GM12878 (cell line): ENCODE measurements around the gene TOM1L2. TPM values are rescaled to one million over a fixed set of nuclear protein-coding genes. Genes with fewer than 3 reads are reported as not detected.

Source experiments
- ATAC-seq: fragments of 200-7000 bp; cut with Tn5 transposase; 3 replicates; pipeline ENCODE4 v1.9.1; 2020; ENCODE audit warnings: mild to moderate bottlenecking, moderate library complexity
- BruUV-seq: library from RNA; stranded (reverse); fragments of 400-500 nt; replicated peaks from 2 replicates; lab custom pipeline; 2021; lab: Mats Ljungman, UMichigan
- CTCF ChIA-PET: fragments of 300-600 bp; sonication (Branson Sonifier 250); formaldehyde crosslinking; extraction: SDS; loops from one replicate; lab custom pipeline; 2021; ENCODE audit warnings: inconsistent platforms; lab: Yijun Ruan, JAX
- POLR2A ChIA-PET: fragments of 350-600 bp; formaldehyde crosslinking; extraction: SDS; loops from one replicate; lab custom pipeline; 2021; ENCODE audit warnings: inconsistent platforms; lab: Charles Lee
- RAD21 ChIA-PET: fragments of 300-600 bp; sonication (Branson Sonifier 250); formaldehyde crosslinking; loops from one replicate; lab custom pipeline; 2023; ENCODE audit warnings: antibody characterized with exemption; ENCODE audit not compliant: unreplicated experiment; lab: Charles Lee
- SMC1A ChIA-PET: fragments of 300-600 bp; sonication (Branson Sonifier 250); formaldehyde crosslinking; loops from one replicate; lab custom pipeline; 2023; ENCODE audit not compliant: unreplicated experiment, uncharacterized antibody; lab: Charles Lee
- DNase-seq: peaks from one replicate; pipeline ENCODE4 v3.0.0-alpha.2; 2011; ENCODE audit warnings: low read depth, low spot score
- FAIRE-seq: peaks from 3 replicates; lab custom pipeline; 2011; peaks lifted over from hg19 to GRCh38; lab: Jason Lieb, UNC
- H2AFZ ChIP-seq: 2 replicates; pipeline ENCODE4 v1.6.0; 2011; ENCODE audit warnings: low read depth, low read length, control low read depth; ENCODE audit not compliant: control insufficient read depth
- H3K27ac ChIP-seq: 2 replicates; pipeline ENCODE4 v1.5.1; 2011; ENCODE audit warnings: control low read depth; ENCODE audit not compliant: control insufficient read depth, insufficient read depth
- H3K27me3 ChIP-seq, 2 experiments: replicated peaks in 1 of 2; 2 replicates each; pipeline versions ENCODE4 v1.6.0 to v1.6.1; 2011; ENCODE audit warnings: low read length in 1 of 2; ENCODE audit not compliant: control insufficient read depth in 2 of 2, insufficient read depth in 2 of 2
- H3K36me3 ChIP-seq, 2 experiments: 2 replicates each; pipeline ENCODE4 v1.5.1; 2011; ENCODE audit warnings: low read length in 1 of 2; ENCODE audit not compliant: control insufficient read depth in 2 of 2, insufficient read depth in 2 of 2
- H3K4me1 ChIP-seq: 2 replicates; pipeline ENCODE4 v1.6.1; 2011; ENCODE audit warnings: mild to moderate bottlenecking, low read length, moderate library complexity, mixed read lengths; ENCODE audit not compliant: control insufficient read depth, insufficient read depth
- H3K4me2 ChIP-seq: 2 replicates; pipeline ENCODE4 v1.6.0; 2011; ENCODE audit warnings: control low read depth; ENCODE audit not compliant: control insufficient read depth, insufficient read depth
- H3K4me3 ChIP-seq: fragments of 200-600 bp; sonication (generic); 2 replicates; pipeline ENCODE4 v1.5.1; 2016
- H3K79me2 ChIP-seq: 2 replicates; pipeline ENCODE4 v1.6.0; 2011; ENCODE audit warnings: low read length; ENCODE audit not compliant: control insufficient read depth, insufficient read depth
- H3K9ac ChIP-seq: 2 replicates; pipeline ENCODE4 v1.8.0; 2011; ENCODE audit warnings: low read length, control low read depth, mixed read lengths; ENCODE audit not compliant: control insufficient read depth, insufficient read depth
- H3K9me3 ChIP-seq: replicated peaks from 3 replicates; pipeline ENCODE4 v1.5.1; 2011; ENCODE audit warnings: mild to moderate bottlenecking, low read length; ENCODE audit not compliant: control insufficient read depth, insufficient read depth
- H4K20me1 ChIP-seq: 2 replicates; pipeline ENCODE4 v1.6.0; 2011; ENCODE audit not compliant: control insufficient read depth, insufficient read depth
- CBX3 ChIP-seq: fragments of 200-600 bp; sonication (generic); IDR thresholded peaks from 2 replicates; pipeline ENCODE4 v1.6.1; 2016; ENCODE audit warnings: low read depth, borderline replicate concordance
- CEBPZ ChIP-seq: fragments of 150-350 bp; IDR thresholded peaks from 2 replicates; pipeline ENCODE4 v1.6.1; 2016; ENCODE audit warnings: low read depth, low read length
- SMAD1 ChIP-seq: fragments of 450-650 bp; IDR thresholded peaks from 2 replicates; pipeline ENCODE4 v1.6.1; 2018; ENCODE audit warnings: mild to moderate bottlenecking, low read depth; ENCODE audit not compliant: partially characterized antibody
- SREBF1 ChIP-seq: IDR thresholded peaks from 2 replicates; pipeline ENCODE4 v1.6.1; 2012; ENCODE audit warnings: mild to moderate bottlenecking, low read length
- ZNF274 ChIP-seq: IDR thresholded peaks from one replicate; pipeline ENCODE4 v1.8.0; 2011; ENCODE audit not compliant: insufficient read length, insufficient read depth
- WGBS: methylation state at CpG from one replicate; pipeline ENCODE4 v1.1.6; 2016; ENCODE audit warnings: low lambda C conversion rate; ENCODE audit not compliant: insufficient replicate concordance, insufficient coverage; ENCODE audit errors: missing lambda C conversion rate; 5-methylcytosine and 5-hydroxymethylcytosine counted together
- in situ Hi-C: fragments of 300-500 bp; cut with MboI; formaldehyde crosslinking; loops from 9 replicates; pipeline ENCODE4 v1.14.3; 2018; ENCODE audit warnings: mixed read lengths
- intact Hi-C: fragments of 100-400 bp; cut with micrococcal nuclease; formaldehyde crosslinking; loops from one replicate; pipeline ENCODE4 v1.14.2; 2022; ENCODE audit not compliant: unreplicated experiment
- polyA plus RNA-seq, 11 experiments: library from polyadenylated mRNA; depleted of rRNA in 4 of 11; unstranded in 6 of 11; stranded (reverse) in 5 of 11; fragments of >200 nt; fragmentation: Nextera tagmentation in 4 of 11; fragmentation: Illumina TruSeq in 1 of 11; extraction: Ambion mirVana in 4 of 11; extraction: Trizol in 1 of 11; gene quantifications; 1 replicate in 1 of 11; 2 replicates in 10 of 11; pipeline versions ENCODE4 v1.2.1 to v1.2.3, GENCODE V29; 2011 to 2016; ENCODE audit warnings: inconsistent platforms in 2 of 11, missing spikeins in 2 of 11, low read depth in 1 of 11
- total RNA-seq, 4 experiments: library from RNA; depleted of rRNA in 3 of 4; stranded (reverse); fragments of >200 nt in 3 of 4; fragmentation: Illumina TruSeq in 1 of 4; extraction: Trizol in 1 of 4; gene quantifications; 2 replicates each; pipeline versions ENCODE4 v1.2.1 to v1.2.3, GENCODE V29; 2013 to 2021

TOM1L2 gene
- total and polyA plus RNA-seq, 10 of the 15 experiments (the other 5 are each of a cell fraction or from before 2014, with no cell fraction given) = 0.19 to 19.2 (median 8.1) TPM

- no peak for DNase-seq
- SMC1A ChIA-PET = no interaction called here
- in situ Hi-C loops = loop anchor here (5.0 kb wide), 1 partner anchor 227 kb away; no protein-coding TSS in a partner anchor
- Histone ChIP-seq H3K36me3 (peaks cover 7 to 8% of the 10 kb centered on the region in 2 experiments; a peak in 3 of 4 replicates), H3K27ac (no peak overlapping the region), H3K9ac (no peak overlapping the region), H4K20me1 (peaks cover 5% of the 10 kb centered on the region; the same call in 1 of the 2 replicates), H3K27me3 (no peaks in the 10 kb centered on the region), H3K79me2 (no peaks in the 10 kb centered on the region), H3K4me2 (no peak overlapping the region), H3K4me1 (peaks cover 8% of the 10 kb centered on the region), H2AFZ (no peak overlapping the region), H3K4me3 (no peak overlapping the region), H3K9me3 (no peaks in the 10 kb centered on the region)
- WGBS = 84% methylated on average over 7 of the region's 9 CpGs
- no TSS peak for BruUV-seq
- no peak for ATAC-seq
- CTCF ChIA-PET = no interaction called here
- POLR2A ChIA-PET = no interaction called here
- FAIRE-seq = no peak
- TF ChIP-seq SMAD1 = no peak
- TF ChIP-seq CBX3 = no peak
- no peak for TF ChIP-seq ZNF274
- TF ChIP-seq CEBPZ = no peak
- TF ChIP-seq SREBF1 = no peak
- RAD21 ChIA-PET = no interaction called here
- intact Hi-C loops = no loop called here
Measured at GRCh38 chr17:17805575-17805974, 166.6 kb downstream of the TOM1L2 start.
